SK-N-MC (cell line): ENCODE measurements around the gene CTSA.

Experiments used
- EZH2 ChIP-seq: fragments of 200-600 bp; sonication (generic); IDR thresholded peaks from one replicate; pipeline ENCODE4 v1.6.1; 2017; ENCODE audit warnings: antibody characterized with exemption
- POLR2AphosphoS5 ChIP-seq: IDR thresholded peaks from 2 replicates; pipeline ENCODE4 v1.6.1; 2012; ENCODE audit warnings: mild to moderate bottlenecking, low read depth, low read length, borderline replicate concordance

GRCh38 chr20:45873409-45874103, 17.6 kb upstream of the CTSA start:
- TF ChIP-seq POLR2AphosphoS5 (no peak), EZH2 (no peak)
